ENCODE data around the gene KDELR1.
A peak's percentile ranks its signal among the peaks of the same experiment; 100 is the strongest.

The KDELR1 gene

DNA sequence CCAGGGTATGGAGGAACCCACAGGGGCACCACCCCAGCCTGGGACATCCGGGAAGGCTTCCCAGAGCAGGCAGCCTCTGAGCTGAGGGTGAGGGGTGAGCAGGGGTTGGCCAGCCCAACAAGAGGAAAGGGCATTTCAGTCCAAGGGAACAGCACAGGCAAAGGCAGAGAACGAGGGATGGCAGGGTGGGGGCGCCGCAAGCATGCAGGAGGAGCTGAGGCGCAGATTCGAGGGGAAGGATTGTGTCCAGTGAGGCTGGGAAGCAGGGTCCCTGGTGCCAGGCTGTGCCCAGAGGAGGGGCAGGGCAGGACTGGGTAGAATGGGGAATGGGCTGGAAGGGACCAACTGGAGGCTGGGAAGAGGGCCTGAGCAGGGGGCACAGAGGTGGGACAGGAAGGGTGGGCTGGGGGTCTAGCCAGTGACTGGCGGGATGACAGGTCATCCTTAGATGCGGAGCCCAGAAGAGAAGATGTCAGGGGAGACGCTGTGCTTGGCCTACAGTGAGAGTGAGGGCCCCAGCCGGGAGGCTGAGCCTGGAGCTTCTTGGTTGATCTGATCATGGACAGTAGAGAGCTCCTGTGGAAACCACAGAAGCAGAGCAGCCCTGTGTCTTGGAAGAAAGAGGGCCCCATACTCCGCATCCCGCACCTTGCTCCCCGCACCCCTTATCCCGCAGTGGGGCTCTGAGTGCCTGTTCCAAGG, 52.4 kb downstream of the KDELR1 start:
- no peak overlapping the region for H2AFZ ChIP-seq
- no peak overlapping the region for H3K27ac ChIP-seq
- no peaks in the 10 kb centered on the region for H3K27me3 ChIP-seq (ENCODE audit: control insufficient read depth, insufficient read depth, low read length)
- H3K4me1 ChIP-seq, result no peaks in the 10 kb centered on the region
- H3K4me2 ChIP-seq (ENCODE audit: low read length), result no peak overlapping the region
- TF ChIP-seq, protein P1, sequence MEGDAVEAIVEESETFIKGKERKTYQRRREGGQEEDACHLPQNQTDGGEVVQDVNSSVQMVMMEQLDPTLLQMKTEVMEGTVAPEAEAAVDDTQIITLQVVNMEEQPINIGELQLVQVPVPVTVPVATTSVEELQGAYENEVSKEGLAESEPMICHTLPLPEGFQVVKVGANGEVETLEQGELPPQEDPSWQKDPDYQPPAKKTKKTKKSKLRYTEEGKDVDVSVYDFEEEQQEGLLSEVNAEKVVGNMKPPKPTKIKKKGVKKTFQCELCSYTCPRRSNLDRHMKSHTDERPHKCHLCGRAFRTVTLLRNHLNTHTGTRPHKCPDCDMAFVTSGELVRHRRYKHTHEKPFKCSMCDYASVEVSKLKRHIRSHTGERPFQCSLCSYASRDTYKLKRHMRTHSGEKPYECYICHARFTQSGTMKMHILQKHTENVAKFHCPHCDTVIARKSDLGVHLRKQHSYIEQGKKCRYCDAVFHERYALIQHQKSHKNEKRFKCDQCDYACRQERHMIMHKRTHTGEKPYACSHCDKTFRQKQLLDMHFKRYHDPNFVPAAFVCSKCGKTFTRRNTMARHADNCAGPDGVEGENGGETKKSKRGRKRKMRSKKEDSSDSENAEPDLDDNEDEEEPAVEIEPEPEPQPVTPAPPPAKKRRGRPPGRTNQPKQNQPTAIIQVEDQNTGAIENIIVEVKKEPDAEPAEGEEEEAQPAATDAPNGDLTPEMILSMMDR (IDR thresholded peaks at IDR 0.05), result no peak
- H3K4me3 ChIP-seq (ENCODE audit: low read depth, low read length), result no peak overlapping the region
- no peaks in the 10 kb centered on the region for H3K9me3 ChIP-seq (ENCODE audit: control insufficient read depth, low read length)
- no peak overlapping the region for H3K9ac ChIP-seq
- H3K36me3 ChIP-seq (ENCODE audit: control insufficient read depth, insufficient read depth, low read length), result no peaks in the 10 kb centered on the region
- H3K79me2 ChIP-seq, result no peaks in the 10 kb centered on the region

DNA sequence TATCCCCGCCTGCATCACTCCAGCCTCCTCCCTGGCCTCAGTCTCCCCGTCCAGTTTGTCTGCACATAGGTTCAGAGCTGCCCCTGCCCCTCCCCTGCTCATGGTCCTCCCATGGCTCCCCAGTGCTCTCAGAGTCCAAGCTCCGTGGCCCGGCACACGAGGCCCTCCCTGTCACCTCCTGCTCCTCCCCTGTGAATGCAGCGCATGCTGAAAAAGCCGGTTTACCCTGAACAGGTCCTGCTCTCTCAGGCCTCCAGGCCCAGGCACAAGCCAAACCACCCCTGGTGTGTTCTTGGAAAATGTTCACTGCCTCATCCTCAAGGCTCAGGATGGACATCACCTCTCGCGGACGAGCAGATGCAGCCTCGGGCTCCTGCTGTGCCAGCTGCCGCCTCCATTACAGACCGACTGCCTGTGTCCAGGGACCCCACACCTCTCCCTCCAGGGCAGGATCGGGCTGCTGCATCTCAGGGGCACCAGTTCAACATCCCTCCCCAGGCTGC, 53.0 kb downstream of the KDELR1 start:
- Histone ChIP-seq H3K27me3 (ENCODE audit: control insufficient read depth, insufficient read depth, low read length) (no peaks in the 10 kb centered on the region), H3K79me2 (no peaks in the 10 kb centered on the region), H3K4me2 (ENCODE audit: low read length) (no peak overlapping the region), H3K4me1 (no peaks in the 10 kb centered on the region), H3K9ac (no peak overlapping the region), H3K27ac (no peak overlapping the region), H3K36me3 (ENCODE audit: control insufficient read depth, insufficient read depth, low read length) (no peaks in the 10 kb centered on the region), H3K4me3 (ENCODE audit: low read depth, low read length) (no peak overlapping the region), H2AFZ (no peak overlapping the region), H3K9me3 (ENCODE audit: control insufficient read depth, low read length) (no peaks in the 10 kb centered on the region)
- TF ChIP-seq, protein P1 (IDR thresholded peaks at IDR 0.05), result no peak

DNA sequence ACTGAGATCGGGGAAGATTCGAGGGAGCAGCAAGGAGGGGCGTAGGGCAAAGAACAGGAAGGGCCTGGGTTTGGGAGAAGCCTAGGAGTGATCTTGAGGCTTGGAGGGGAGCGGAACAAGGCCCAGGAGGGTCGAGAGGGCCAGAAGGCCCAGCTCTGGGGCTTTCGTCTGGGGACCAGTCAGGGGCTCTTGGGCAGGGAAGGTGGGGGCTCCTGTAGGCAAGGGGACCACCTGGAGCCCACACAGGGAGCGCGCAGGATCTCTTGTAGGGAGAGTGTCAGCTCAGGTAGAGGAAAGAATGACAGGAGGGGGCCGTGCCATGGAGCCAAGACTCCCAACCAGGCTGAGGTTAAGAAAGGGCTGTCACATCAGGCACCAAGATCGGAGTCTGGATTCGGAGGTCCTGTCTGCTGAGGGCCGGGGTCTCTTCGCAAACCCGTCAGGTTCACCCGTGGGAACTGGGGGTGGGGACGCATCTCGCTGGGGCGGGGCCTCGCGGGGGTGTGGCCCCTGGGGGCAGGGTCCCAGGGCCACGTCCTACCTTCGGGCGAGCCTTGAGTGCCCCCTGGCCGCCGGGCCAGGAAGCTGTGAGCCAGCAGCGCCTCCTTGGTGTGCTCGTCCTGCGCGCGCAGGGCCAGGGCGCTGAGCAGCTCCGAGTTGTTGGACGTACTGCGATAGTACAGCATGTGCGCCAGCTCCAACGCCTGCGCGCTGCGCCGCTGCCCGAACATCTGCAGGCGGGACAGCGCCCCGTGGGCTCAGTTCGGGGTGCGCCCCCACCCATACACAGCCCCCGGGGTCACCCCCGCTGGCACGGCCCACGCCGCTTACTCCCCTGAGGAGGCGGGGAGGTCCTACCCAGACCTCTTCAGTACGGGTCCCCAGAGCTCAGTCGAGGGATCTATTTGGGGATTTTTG, 57.6 kb downstream of the KDELR1 start:
- peaks cover 18% of the 10 kb centered on the region for H3K4me1 ChIP-seq
- H3K4me3 ChIP-seq (ENCODE audit: low read depth, low read length), result peak overlapping the region; percentile 79
- peak overlapping the region; percentile 76 for H2AFZ ChIP-seq
- H3K4me2 ChIP-seq (ENCODE audit: low read length), result peak overlapping the region; percentile 84
- H3K9me3 ChIP-seq (ENCODE audit: control insufficient read depth, low read length), result no peaks in the 10 kb centered on the region
- TF ChIP-seq, protein P1 (IDR thresholded peaks at IDR 0.05), result peak; percentile 93
- no peaks in the 10 kb centered on the region for H3K27me3 ChIP-seq (ENCODE audit: control insufficient read depth, insufficient read depth, low read length)
- peak overlapping the region; percentile 99 for H3K27ac ChIP-seq
- H3K79me2 ChIP-seq, result no peaks in the 10 kb centered on the region
- H3K9ac ChIP-seq, result peak overlapping the region; percentile 87
- no peaks in the 10 kb centered on the region for H3K36me3 ChIP-seq (ENCODE audit: control insufficient read depth, insufficient read depth, low read length)

DNA sequence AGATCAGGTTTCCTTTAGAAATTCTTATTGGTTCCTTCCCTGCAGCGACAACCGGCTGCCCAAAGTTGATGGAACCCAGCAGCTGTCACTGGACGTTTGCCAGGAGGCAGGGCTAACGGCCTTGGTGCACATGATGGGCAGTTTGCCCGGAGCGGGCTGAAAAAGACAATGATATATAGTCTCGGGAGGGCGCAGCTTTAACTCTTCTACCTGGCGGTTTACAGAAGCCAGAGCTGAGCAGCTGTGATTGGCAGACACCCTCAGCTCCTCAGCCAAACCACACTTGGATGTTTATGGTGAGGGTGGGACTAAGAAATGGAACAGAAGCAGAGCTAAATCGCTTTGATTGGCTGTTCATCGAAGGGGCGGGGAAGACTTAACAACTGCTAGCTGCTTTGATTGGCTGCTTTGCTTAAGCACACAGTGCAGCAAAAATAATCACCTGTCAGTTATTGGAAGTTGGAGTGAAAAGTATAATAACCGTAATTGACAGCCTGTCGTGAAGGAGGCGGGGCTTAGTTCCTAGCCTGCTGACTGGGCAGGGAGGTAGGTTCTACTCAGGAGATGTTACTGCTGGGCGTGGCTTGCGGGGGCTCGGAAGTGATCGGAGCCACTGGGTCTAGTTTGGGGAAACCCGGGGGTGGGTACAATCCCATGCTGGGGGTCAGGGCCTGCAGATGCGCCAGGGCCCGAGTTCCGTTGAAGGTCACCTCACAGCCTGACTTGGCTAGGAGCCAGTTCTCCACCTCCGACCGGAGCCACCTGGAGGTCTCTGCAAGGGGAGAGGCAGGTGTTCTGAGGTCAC, 58.5 kb downstream of the KDELR1 start:
- peak overlapping the region; percentile 87 for H3K9ac ChIP-seq
- H3K79me2 ChIP-seq, result no peaks in the 10 kb centered on the region
- H2AFZ ChIP-seq, result peak overlapping the region; percentile 76
- peak overlapping the region; percentile 99 for H3K27ac ChIP-seq
- no peaks in the 10 kb centered on the region for H3K27me3 ChIP-seq (ENCODE audit: control insufficient read depth, insufficient read depth, low read length)
- TF ChIP-seq, protein P1 (IDR thresholded peaks at IDR 0.05), result no peak
- no peaks in the 10 kb centered on the region for H3K9me3 ChIP-seq (ENCODE audit: control insufficient read depth, low read length)
- H3K4me1 ChIP-seq, result peaks cover 18% of the 10 kb centered on the region
- H3K4me2 ChIP-seq (ENCODE audit: low read length), result peak overlapping the region; percentile 84
- H3K36me3 ChIP-seq (ENCODE audit: control insufficient read depth, insufficient read depth, low read length), result no peaks in the 10 kb centered on the region
- peak overlapping the region; percentile 79 for H3K4me3 ChIP-seq (ENCODE audit: low read depth, low read length)
